HepG2 (cell line): ENCODE measurements around the gene TXNRD1. TPM values are rescaled to one million over a fixed set of nuclear protein-coding genes. Genes with fewer than 3 reads are reported as not detected.

Experiments
- ATAC-seq: fragments of 200-7000 bp; cut with Tn5 transposase; 3 replicates; pipeline ENCODE4 v1.9.1; 2020; ENCODE audit warnings: mild to moderate bottlenecking, moderate library complexity
- BruUV-seq: library from RNA; stranded (reverse); fragments of 400-500 nt; replicated peaks from 2 replicates; lab custom pipeline; 2021; lab: Mats Ljungman, UMichigan
- CTCF ChIA-PET: fragments of 300-600 bp; formaldehyde crosslinking; extraction: SDS; loops from one replicate; lab custom pipeline; 2021; ENCODE audit warnings: low total read pairs, inconsistent platforms, low intra/inter-chr PET ratio; lab: Yijun Ruan, JAX
- POLR2A ChIA-PET: fragments of 350-600 bp; sonication (Branson Sonifier 250); formaldehyde crosslinking; loops from one replicate; lab custom pipeline; 2020; ENCODE audit warnings: antibody characterized with exemption, inconsistent platforms; lab: Yijun Ruan, JAX
- DNase-seq: peaks from one replicate; pipeline ENCODE4 v3.0.0-alpha.2; 2015; ENCODE audit warnings: low spot score
- FAIRE-seq: peaks from 3 replicates; lab custom pipeline; 2011; peaks lifted over from hg19 to GRCh38; lab: Jason Lieb, UNC
- H2AFZ ChIP-seq: one replicate; pipeline ENCODE4 v1.6.1; 2011; ENCODE audit warnings: low read length, inconsistent platforms
- H3K27ac ChIP-seq: fragments of 300-600 bp; 3 replicates; pipeline ENCODE4 v1.8.0; 2011; ENCODE audit warnings: mixed run types, mild to moderate bottlenecking, mixed read lengths, low read length, inconsistent platforms; ENCODE audit not compliant: insufficient read depth; ENCODE audit errors: extremely low read length
- H3K27me3 ChIP-seq, 2 experiments: fragments of 200-600 bp in 1 of 2; 2 replicates in 1 of 2; 3 replicates in 1 of 2; pipeline versions ENCODE4 v1.6.0 to v1.8.0; 2011; ENCODE audit warnings: low read length in 2 of 2, mild to moderate bottlenecking in 2 of 2, moderate library complexity in 2 of 2, inconsistent platforms in 1 of 2; ENCODE audit not compliant: insufficient read depth in 2 of 2, control insufficient read depth in 1 of 2
- H3K36me3 ChIP-seq, 2 experiments: fragments of 200-600 bp in 1 of 2; replicated peaks in 1 of 2; 2 replicates in 1 of 2; 3 replicates in 1 of 2; pipeline versions ENCODE4 v1.5.1 to v1.8.0; 2011; ENCODE audit warnings: low read length in 2 of 2, inconsistent platforms in 1 of 2; ENCODE audit not compliant: insufficient read depth in 2 of 2, control insufficient read depth in 1 of 2
- H3K4me1 ChIP-seq: 2 replicates; pipeline ENCODE4 v1.5.1; 2012; ENCODE audit warnings: low read length, inconsistent platforms; ENCODE audit not compliant: insufficient read depth
- H3K4me2 ChIP-seq: 2 replicates; pipeline ENCODE4 v1.6.0; 2011; ENCODE audit warnings: low read depth, low read length, inconsistent platforms
- H3K4me3 ChIP-seq, 3 experiments: fragments of 200-600 bp in 1 of 3; sonication (generic), shearing (Covaris generic) in 1 of 3; replicated peaks in 1 of 3; 2 replicates each; pipeline ENCODE4 v1.5.1; 2011 to 2016; ENCODE audit warnings: low read length in 3 of 3, inconsistent platforms in 2 of 3, low read depth in 2 of 3, mild to moderate bottlenecking in 2 of 3, control low read depth in 1 of 3, mixed read lengths in 1 of 3; ENCODE audit not compliant: insufficient read depth in 1 of 3
- H3K79me2 ChIP-seq: one replicate; pipeline ENCODE4 v1.6.1; 2011; ENCODE audit warnings: low read length, inconsistent platforms; ENCODE audit not compliant: insufficient read depth
- H3K9ac ChIP-seq: 2 replicates; pipeline ENCODE4 v1.6.0; 2011; ENCODE audit warnings: mild to moderate bottlenecking, low read depth, low read length, inconsistent platforms; ENCODE audit not compliant: insufficient read depth
- H3K9me3 ChIP-seq: 2 replicates; pipeline ENCODE4 v1.5.1; 2012; ENCODE audit warnings: mild to moderate bottlenecking, low read length
- H4K20me1 ChIP-seq: 2 replicates; pipeline ENCODE4 v1.6.0; 2011; ENCODE audit warnings: inconsistent platforms, mild to moderate bottlenecking, low read length, moderate library complexity; ENCODE audit not compliant: insufficient read depth
- DMTF1 ChIP-seq: sonication (generic); formaldehyde crosslinking; IDR thresholded peaks from 2 replicates; pipeline ENCODE4 v1.4.0; 2020; ENCODE audit warnings: mild to moderate bottlenecking, missing genetic modification reagents
- FOSL2 ChIP-seq: sonication (generic); formaldehyde crosslinking; IDR thresholded peaks from 2 replicates; pipeline ENCODE4 v1.4.0; 2020; ENCODE audit warnings: missing genetic modification reagents
- HES4 ChIP-seq: sonication (generic); formaldehyde crosslinking; IDR thresholded peaks from 2 replicates; pipeline ENCODE4 v1.9.0; 2021; ENCODE audit warnings: mild to moderate bottlenecking, missing genetic modification reagents, borderline replicate concordance
- RARG ChIP-seq: sonication (generic); formaldehyde crosslinking; IDR thresholded peaks from 2 replicates; pipeline ENCODE4 v1.4.0; 2020; ENCODE audit warnings: low read depth, mild to moderate bottlenecking, missing genetic modification reagents
- STAT6 ChIP-seq: sonication (generic); formaldehyde crosslinking; IDR thresholded peaks from 2 replicates; pipeline ENCODE4 v1.4.0; 2020; ENCODE audit warnings: missing genetic modification reagents, mild to moderate bottlenecking, borderline replicate concordance
- XBP1 ChIP-seq: sonication (generic); formaldehyde crosslinking; IDR thresholded peaks from 2 replicates; pipeline ENCODE4 v1.5.0; 2020; ENCODE audit warnings: missing genetic modification reagents
- ZNF550 ChIP-seq: sonication (generic); formaldehyde crosslinking; IDR thresholded peaks from 2 replicates; pipeline ENCODE4 v1.4.0; 2020; ENCODE audit warnings: mild to moderate bottlenecking, missing genetic modification reagents, borderline replicate concordance
- WGBS: methylation state at CpG from one replicate; pipeline ENCODE4 v1.1.6; 2017; ENCODE audit warnings: low lambda C conversion rate; 5-methylcytosine and 5-hydroxymethylcytosine counted together
- in situ Hi-C: cut with HindIII; loops from 2 replicates; pipeline ENCODE4 v1.10.0; 2017; ENCODE audit warnings: low pct_unique_long_range_greater_than_20kb; ENCODE audit not compliant: extremely low pct_ligation_motif_present
- intact Hi-C: fragments of 100-400 bp; cut with micrococcal nuclease; formaldehyde crosslinking; loops from one replicate; pipeline ENCODE4 v1.10.0; 2022; ENCODE audit not compliant: unreplicated experiment
- polyA plus RNA-seq, 8 experiments: library from polyadenylated mRNA; depleted of rRNA in 3 of 8; stranded (reverse) in 7 of 8; unstranded in 1 of 8; fragments of >200 nt; fragmentation: Illumina TruSeq in 4 of 8; extraction: Trizol in 4 of 8; gene quantifications; 2 replicates each; pipeline versions ENCODE4 v1.2.1 to v1.2.3, GENCODE V29; 2011 to 2016; ENCODE audit warnings: low read depth in 4 of 8, missing spikeins in 1 of 8, mixed read lengths in 1 of 8; ENCODE audit not compliant: insufficient read depth in 1 of 8
- total RNA-seq, 5 experiments: library from RNA; depleted of rRNA; stranded (reverse); fragments of >200 nt; fragmentation: Illumina TruSeq; extraction: Trizol; gene quantifications; 2 replicates each; pipeline ENCODE4 v1.2.3, GENCODE V29; 2016; ENCODE audit warnings: low read depth in 1 of 5

TXNRD1 gene
- total and polyA plus RNA-seq, 2 of the 13 experiments (the other 11 are each of a cell fraction or from before 2014, with no cell fraction given) = 54.0 to 190 TPM

GRCh38 chr12:104345234-104346066 lies 129.9 kb downstream of the TXNRD1 start:
- Histone ChIP-seq H3K79me2 (no peaks in the 10 kb centered on the region), H2AFZ (no peak overlapping the region), H3K4me3 (no peak overlapping the region), H3K27ac (no peak overlapping the region), H3K9ac (no peak overlapping the region), H4K20me1 (no peaks in the 10 kb centered on the region; the same call in 1 of the 2 replicates), H3K9me3 (no peaks in the 10 kb centered on the region), H3K36me3 (peaks cover 15 to 79% of the 10 kb centered on the region in 2 experiments), H3K27me3 (no peaks in the 10 kb centered on the region), H3K4me1 (no peaks in the 10 kb centered on the region), H3K4me2 (no peak overlapping the region)
- ChIA-PET POLR2A (no interaction called here), CTCF (no interaction called here)
- over 99% methylated on average over 7 of the region's 7 CpGs for WGBS
- in situ Hi-C loops = no loop called here
- FAIRE-seq = no peak
- no peak for DNase-seq
- intact Hi-C loops = no loop called here
- BruUV-seq = no TSS peak
- TF ChIP-seq DMTF1 = no peak
- TF ChIP-seq ZNF550 = no peak
- TF ChIP-seq FOSL2 (CRISPR knock-in tag) = no peak
- no peak for TF ChIP-seq STAT6 (CRISPR knock-in tag)
- TF ChIP-seq HES4 = no peak
- TF ChIP-seq RARG = no peak
- no peak for TF ChIP-seq XBP1 (CRISPR knock-in tag)
- no peak for ATAC-seq
